ENCODE measurements around the gene CLEC18A. TPM values are rescaled to one million over a fixed set of nuclear protein-coding genes. Genes with fewer than 3 reads are reported as not detected.
A peak's percentile ranks its signal among the peaks of the same experiment; 100 is the strongest.
"Not testable (repeated sequence)": the region's sequence is repeated elsewhere in the genome, so short reads cannot be mapped to it uniquely, and the experiment has no call there.

The CLEC18A gene
- total RNA-seq (ENCODE audit: insufficient read depth, low replicate concordance): 7.7 TPM

- not testable (repeated sequence) for DNase-seq (ENCODE audit: low spot score)
Observed at GRCh38 chr16:69951017-69951671, at the start of gene CLEC18A. TSS of gene CLEC18A (plus strand) at chr16:69951334. CDS start at chr16:69951367, 33 bp downstream.

- DNase-seq (ENCODE audit: low spot score): peak; percentile 63
Observed at GRCh38 chr16:69903865-69904415, 47.2 kb upstream of the CLEC18A start.

GRCh38 chr16:69904495-69905170, 46.5 kb upstream of the CLEC18A start:
- DNase-seq (ENCODE audit: low spot score): no peak

- DNase-seq (ENCODE audit: low spot score): no peak
Observed at GRCh38 chr16:69905171-69905555, 46.0 kb upstream of the CLEC18A start.

GRCh38 chr16:69906838-69907401, 44.2 kb upstream of the CLEC18A start:
- no peak for DNase-seq (ENCODE audit: low spot score)

- DNase-seq (ENCODE audit: low spot score): no peak
Observed at GRCh38 chr16:69909043-69909442, 42.1 kb upstream of the CLEC18A start.

GRCh38 chr16:69909760-69910159, 41.4 kb upstream of the CLEC18A start:
- DNase-seq (ENCODE audit: low spot score): no peak

GRCh38 chr16:69910964-69911363, 40.2 kb upstream of the CLEC18A start:
- DNase-seq (ENCODE audit: low spot score): no peak

GRCh38 chr16:69916462-69916861, 34.7 kb upstream of the CLEC18A start:
- no peak for DNase-seq (ENCODE audit: low spot score)

GRCh38 chr16:69917311-69917710, 33.8 kb upstream of the CLEC18A start:
- DNase-seq (ENCODE audit: low spot score): no peak

GRCh38 chr16:69917739-69918138, 33.4 kb upstream of the CLEC18A start:
- DNase-seq (ENCODE audit: low spot score): peak; percentile 92

GRCh38 chr16:69918241-69918640, 32.9 kb upstream of the CLEC18A start:
- no peak for DNase-seq (ENCODE audit: low spot score)

GRCh38 chr16:69921127-69921526, 30.0 kb upstream of the CLEC18A start:
- peak; percentile 41 for DNase-seq (ENCODE audit: low spot score)

GRCh38 chr16:69922200-69922599, 28.9 kb upstream of the CLEC18A start:
- no peak for DNase-seq (ENCODE audit: low spot score)

GRCh38 chr16:69924041-69924775, 26.9 kb upstream of the CLEC18A start:
- no peak for DNase-seq (ENCODE audit: low spot score)

- DNase-seq (ENCODE audit: low spot score): peak; percentile 87
Observed at GRCh38 chr16:69924777-69925191, 26.4 kb upstream of the CLEC18A start.

- no peak for DNase-seq (ENCODE audit: low spot score)
Observed at GRCh38 chr16:69925311-69925710, 25.8 kb upstream of the CLEC18A start.

GRCh38 chr16:69926241-69926640, 24.9 kb upstream of the CLEC18A start:
- DNase-seq (ENCODE audit: low spot score): no peak

GRCh38 chr16:69927056-69927757, 23.9 kb upstream of the CLEC18A start:
- peak; percentile 68 for DNase-seq (ENCODE audit: low spot score)

GRCh38 chr16:69928856-69929400, 22.2 kb upstream of the CLEC18A start:
- no peak for DNase-seq (ENCODE audit: low spot score)

- DNase-seq (ENCODE audit: low spot score): no peak
Observed at GRCh38 chr16:69929480-69929879, 21.7 kb upstream of the CLEC18A start.
